K562 treated with DMSO at 1 percent for 12 hours (cell line): Measurements from ENCODE around the gene CBLIF. TPM values are rescaled to one million over a fixed set of nuclear protein-coding genes. Genes with fewer than 3 reads are reported as not detected.

Source experiments
- total RNA-seq: library from RNA; unstranded; fragments of 300-600 nt; gene quantifications from 2 replicates; pipeline ENCODE4 v1.2.3, GENCODE V29; 2022; ENCODE audit not compliant: insufficient read depth

The CBLIF gene
- not detected in 2 replicates for total RNA-seq

DNA sequence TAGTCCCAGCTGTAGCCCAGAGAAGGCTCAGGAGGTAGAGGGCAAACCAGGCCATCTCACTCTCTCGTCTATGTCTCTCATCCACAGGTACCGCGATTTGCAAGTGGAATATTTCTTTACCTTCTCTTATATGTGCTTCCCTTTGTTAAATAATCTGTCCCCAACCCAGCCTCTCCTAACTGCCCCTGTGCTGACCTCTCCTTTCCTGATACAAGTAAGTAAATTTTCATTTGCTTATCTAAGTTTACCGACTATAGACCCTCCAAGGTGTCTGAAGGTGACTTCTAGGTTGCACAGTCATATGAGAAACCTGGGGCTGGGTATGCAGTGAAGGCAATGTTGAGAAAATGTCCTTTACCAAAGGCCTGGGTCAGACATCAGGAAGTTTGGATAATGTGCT, at the start of gene CBLIF:
Gene CBLIF (minus strand): TSS at position 101 of the 400 bp plus-strand sequence. CDS start 46 bp downstream, at position 55.

DNA sequence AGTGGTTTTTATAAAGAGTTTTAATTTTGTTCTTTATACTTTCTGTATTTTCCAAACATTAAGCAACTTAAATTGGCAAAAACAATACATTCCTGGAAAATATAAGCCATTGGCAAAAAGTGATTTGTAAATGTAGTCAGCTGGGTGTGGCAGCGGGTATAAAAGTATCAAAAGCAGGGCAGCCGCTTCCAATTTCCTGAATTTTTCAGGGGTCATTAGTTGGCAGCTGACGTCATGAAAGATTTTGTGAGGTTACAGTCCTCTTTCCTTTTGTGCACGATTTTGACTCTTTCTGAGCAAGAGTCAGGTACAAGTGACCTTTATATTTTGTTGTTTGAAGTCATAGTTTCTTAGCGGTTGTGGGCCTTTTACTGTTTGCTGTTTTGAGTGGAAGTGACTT, 33.3 kb upstream of the CBLIF start, which contains the start of gene OOSP3:
Gene OOSP3 (plus strand): TSS at position 208 of the 400 bp plus-strand sequence. CDS start 27 bp downstream, at position 235.

DNA sequence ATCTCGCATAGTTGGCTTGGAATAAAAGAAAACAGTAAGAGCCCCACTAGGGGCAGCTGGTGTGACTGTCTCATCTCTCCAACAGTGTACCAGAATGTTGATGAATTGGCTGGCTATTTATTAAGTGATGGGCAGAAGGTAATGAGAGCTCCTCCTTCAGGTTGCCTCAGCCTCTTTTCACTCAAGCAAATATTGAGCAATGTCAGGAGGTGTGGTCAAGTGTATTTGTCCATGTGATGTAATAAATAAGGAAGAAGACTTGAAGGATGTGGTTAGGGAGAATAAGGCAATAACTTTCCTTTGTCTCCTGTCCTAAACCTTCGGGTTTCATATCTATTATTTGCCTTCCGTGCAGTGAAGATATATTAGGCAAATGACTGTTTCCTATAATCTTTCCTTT, 21.1 kb upstream of the CBLIF start, which contains the start of gene TCN1:
Gene TCN1 (minus strand): TSS at position 91 of the 400 bp plus-strand sequence. CDS start 17 bp downstream, at position 74.

GRCh38 chr11:59810189-59810910, 34.9 kb downstream of the CBLIF start, which contains the start of gene MRPL16:
TSS of gene MRPL16 (minus strand) at chr11:59810778. CDS start at chr11:59810658, 120 bp downstream.

Other genes starting within 250 kb of the CBLIF start
- 16.7 and 50.3 TPM in 2 replicates for gene OSBP, start 229.7 kb downstream of the CBLIF start, total RNA-seq
- gene PATL1, start 176.5 kb downstream of the CBLIF start, total RNA-seq = 9.2 and 40.2 TPM in 2 replicates
- gene OR10V1, start 131.7 kb downstream of the CBLIF start, total RNA-seq = not detected in 2 replicates
- 60.3 and 134 TPM in 2 replicates for gene STX3, start 90.1 kb downstream of the CBLIF start, total RNA-seq
- 69.2 and 77.0 TPM in 2 replicates for gene MRPL16, start 34.7 kb downstream of the CBLIF start, total RNA-seq
- 34.8 and 56.5 TPM in 2 replicates for gene TCN1, start 21.0 kb upstream of the CBLIF start, total RNA-seq
- not detected in 2 replicates for gene OOSP3, start 33.3 kb upstream of the CBLIF start, total RNA-seq
- 1.6 TPM in 1 of 2 replicates, not detected in the other for gene OOSP1, start 92.9 kb upstream of the CBLIF start, total RNA-seq
- not detected in 2 replicates for gene OOSP4A, start 118.5 kb upstream of the CBLIF start, total RNA-seq
- gene OOSP4B, start 171.7 kb upstream of the CBLIF start, total RNA-seq = not detected in 2 replicates
- gene OOSP2, start 194.9 kb upstream of the CBLIF start, total RNA-seq = not detected in 2 replicates
- gene MS4A3, start 211.2 kb upstream of the CBLIF start, total RNA-seq = 33.6 and 56.8 TPM in 2 replicates
- 1.2 TPM in 1 of 2 replicates, not detected in the other for gene MS4A2, start 243.2 kb upstream of the CBLIF start, total RNA-seq